HCT116 (cell line): ENCODE data around the gene LIPG.

Source experiments
- CTCF ChIP-seq, 3 experiments: fragments of 200-600 bp in 1 of 3; sonication (generic) in 1 of 3; IDR thresholded peaks in 2 of 3; conservative IDR thresholded peaks in 1 of 3; 2 replicates each; pipeline ENCODE4 v1.5.1; 2012 to 2017; ENCODE audit warnings: low read depth in 2 of 3, low read length in 2 of 3, antibody characterized with exemption in 1 of 3, borderline replicate concordance in 1 of 3, control low read depth in 1 of 3, mild to moderate bottlenecking in 1 of 3, mixed read lengths in 1 of 3, mixed run types in 1 of 3, moderate library complexity in 1 of 3; ENCODE audit not compliant: insufficient read depth in 1 of 3
- MAX ChIP-seq: IDR thresholded peaks from 2 replicates; pipeline ENCODE4 v1.6.1; 2012
- POLR2A ChIP-seq: IDR thresholded peaks from 2 replicates; pipeline ENCODE4 v1.7.0; 2011; ENCODE audit warnings: borderline replicate concordance; ENCODE audit not compliant: insufficient read depth, insufficient read length; ENCODE audit errors: extremely low read depth
- POLR2AphosphoS5 ChIP-seq: IDR thresholded peaks from 2 replicates; pipeline ENCODE4 v1.6.1; 2011; ENCODE audit warnings: mild to moderate bottlenecking, low read depth, low read length, moderate library complexity
- ZBTB33 ChIP-seq: IDR thresholded peaks from 2 replicates; pipeline ENCODE4 v1.6.1; 2011; ENCODE audit warnings: mild to moderate bottlenecking, low read length, moderate library complexity; ENCODE audit not compliant: insufficient replicate concordance; ENCODE audit errors: extremely low read depth

- no peak for TF ChIP-seq POLR2AphosphoS5
- TF ChIP-seq CTCF (IDR thresholded peaks at IDR 0.05 in 2 of 3, conservative IDR thresholded peaks at IDR 0.05 in 1 of 3; ENCODE audit: borderline replicate concordance in 1 of 3, insufficient read depth in 1 of 3, low read depth in 2 of 3, low read length in 2 of 3), result no peak
- TF ChIP-seq MAX, result no peak
- TF ChIP-seq POLR2A, result no peak
- no peak for TF ChIP-seq ZBTB33
These were observed 61.7 kb downstream of the LIPG start for GRCh38 chr18:49623571-49623970.
